Embryonic facial prominence (tissue), 1 donor: ENCODE measurements around the gene ADAD2.

Experiments
- DNase-seq: peaks from one replicate; pipeline ENCODE4 v3.0.0-alpha.2; 2016; ENCODE audit errors: extremely low spot score

Gene ADAD2

GRCh38 chr16:84190731-84191388 lies at the start of gene ADAD2:
TSS of gene ADAD2 (plus strand) at chr16:84191157. CDS start at chr16:84191231, 74 bp downstream.
- DNase-seq: no peak

GRCh38 chr16:84143081-84143480 lies 47.9 kb upstream of the ADAD2 start:
- DNase-seq: no peak

- DNase-seq: no peak
Observed at GRCh38 chr16:84143784-84144199, 47.2 kb upstream of the ADAD2 start.

GRCh38 chr16:84144209-84144858 lies 46.6 kb upstream of the ADAD2 start:
- peak; percentile 6 for DNase-seq

- DNase-seq: peak; percentile 27
Observed at GRCh38 chr16:84144859-84145639, 45.9 kb upstream of the ADAD2 start, which contains the start of the genes DNAAF1 and HSDL1. TSS of gene DNAAF1 (plus strand) at chr16:84145308. CDS start at chr16:84145441, 133 bp downstream. TSS of gene HSDL1 (minus strand) at chr16:84145177. CDS start at chr16:84131321, 13,856 bp downstream.

GRCh38 chr16:84150926-84151325 lies 40.0 kb upstream of the ADAD2 start:
- no peak for DNase-seq

- no peak for DNase-seq
Observed at GRCh38 chr16:84153660-84154214, 37.2 kb upstream of the ADAD2 start.

- no peak for DNase-seq
Observed at GRCh38 chr16:84155226-84155625, 35.7 kb upstream of the ADAD2 start.

- DNase-seq: no peak
Observed at GRCh38 chr16:84155771-84156170, 35.2 kb upstream of the ADAD2 start.

GRCh38 chr16:84156342-84156784 lies 34.6 kb upstream of the ADAD2 start:
- DNase-seq: no peak

- DNase-seq: no peak
Observed at GRCh38 chr16:84159007-84159406, 31.9 kb upstream of the ADAD2 start.

GRCh38 chr16:84159800-84160199 lies 31.2 kb upstream of the ADAD2 start:
- no peak for DNase-seq

GRCh38 chr16:84161037-84161436 lies 29.9 kb upstream of the ADAD2 start:
- no peak for DNase-seq

- DNase-seq: no peak
Observed at GRCh38 chr16:84161801-84162200, 29.2 kb upstream of the ADAD2 start.

GRCh38 chr16:84165746-84166145 lies 25.2 kb upstream of the ADAD2 start:
- DNase-seq: no peak

GRCh38 chr16:84166796-84167695 lies 23.9 kb upstream of the ADAD2 start:
- DNase-seq: no peak

- no peak for DNase-seq
Observed at GRCh38 chr16:84169765-84170310, 21.1 kb upstream of the ADAD2 start.

- DNase-seq: no peak
Observed at GRCh38 chr16:84174396-84174795, 16.6 kb upstream of the ADAD2 start.

- DNase-seq: no peak
Observed at GRCh38 chr16:84175350-84176081, 15.4 kb upstream of the ADAD2 start.
